ENCODE measurements around the gene PCGF3.
"Not testable (repeated sequence)": the region's sequence is repeated elsewhere in the genome, so short reads cannot be mapped to it uniquely, and the experiment has no call there.

Gene PCGF3

GRCh38 chr4:726838-727237 is 21.2 kb downstream of the PCGF3 start:
- DNase-seq: no peak

- DNase-seq: no peak
Measured at GRCh38 chr4:727576-727975, 21.9 kb downstream of the PCGF3 start.

- no peak for DNase-seq
Measured at GRCh38 chr4:729336-730315, 24.0 kb downstream of the PCGF3 start.

GRCh38 chr4:730511-730910 is 24.9 kb downstream of the PCGF3 start:
- no peak for DNase-seq

- not testable (repeated sequence) for DNase-seq
Measured at GRCh38 chr4:730946-731904, 25.6 kb downstream of the PCGF3 start.

GRCh38 chr4:731954-732353 is 26.3 kb downstream of the PCGF3 start:
- DNase-seq: not testable (repeated sequence)

GRCh38 chr4:732486-732885 is 26.9 kb downstream of the PCGF3 start:
- DNase-seq: no peak

- peak; percentile 44 for DNase-seq
Measured at GRCh38 chr4:732911-733630, 27.4 kb downstream of the PCGF3 start.

- no peak for DNase-seq
Measured at GRCh38 chr4:733631-733980, 28.0 kb downstream of the PCGF3 start.

GRCh38 chr4:734075-734474 is 28.4 kb downstream of the PCGF3 start:
- no peak for DNase-seq

- DNase-seq: no peak
Measured at GRCh38 chr4:734951-735350, 29.3 kb downstream of the PCGF3 start.

- no peak for DNase-seq
Measured at GRCh38 chr4:735583-735982, 30.0 kb downstream of the PCGF3 start.

GRCh38 chr4:736561-736960 is 30.9 kb downstream of the PCGF3 start:
- not testable (repeated sequence) for DNase-seq

GRCh38 chr4:738781-739280 is 33.2 kb downstream of the PCGF3 start:
- DNase-seq: no peak

GRCh38 chr4:739569-739968 is 33.9 kb downstream of the PCGF3 start:
- no peak for DNase-seq

- no peak for DNase-seq
Measured at GRCh38 chr4:740011-740410, 34.4 kb downstream of the PCGF3 start.

GRCh38 chr4:740656-741282 is 35.1 kb downstream of the PCGF3 start:
- no peak for DNase-seq

GRCh38 chr4:742096-742741 is 36.6 kb downstream of the PCGF3 start:
- DNase-seq: no peak

GRCh38 chr4:742742-743311 is 37.2 kb downstream of the PCGF3 start:
- DNase-seq: peak; percentile 63

GRCh38 chr4:743463-744211 is 38.0 kb downstream of the PCGF3 start:
- DNase-seq: no peak

All from femur (tissue), 1 donor.